ENCODE results near the gene OAS2. TPM values are rescaled to one million over a fixed set of nuclear protein-coding genes. Genes with fewer than 3 reads are reported as not detected.

OAS2 gene
- total RNA-seq, 1 donor from 2014 or later = not detected

DNA sequence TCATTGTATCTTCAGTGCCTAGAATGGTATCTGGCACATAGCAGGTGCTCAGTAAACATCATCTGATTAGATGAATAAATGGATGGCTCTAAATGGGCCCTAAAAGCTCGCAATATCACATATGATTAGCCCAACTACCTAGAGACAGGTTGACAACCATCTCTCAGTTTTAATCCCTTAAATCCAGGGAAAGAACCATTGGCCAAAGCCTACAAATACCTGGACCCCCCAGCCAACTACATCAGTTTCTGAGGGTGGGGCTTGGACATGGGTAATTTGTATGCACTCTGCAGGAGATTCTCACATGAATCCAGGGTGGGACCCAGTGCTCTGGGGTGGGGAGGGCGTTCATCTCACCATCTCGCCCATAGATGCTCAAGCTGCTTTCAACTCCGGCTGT lies 73.4 kb downstream of the OAS2 start:
- Mint-ChIP-seq H3K4me1 (ENCODE audit: low read depth, unreplicated experiment) (no peaks in the 10 kb centered on the region), H3K9me3 (ENCODE audit: unreplicated experiment) (no peaks in the 10 kb centered on the region), H3K27me3 (ENCODE audit: unreplicated experiment) (peaks cover 9% of the 10 kb centered on the region), H3K27ac (ENCODE audit: unreplicated experiment) (no peak overlapping the region), H3K4me3 (ENCODE audit: unreplicated experiment) (no peak overlapping the region), H3K36me3 (ENCODE audit: unreplicated experiment) (no peaks in the 10 kb centered on the region)
- no peak for DNase-seq
- TF ChIP-seq CTCF (IDR thresholded peaks at IDR 0.05; ENCODE audit: partially characterized antibody, unreplicated experiment) = no peak

- no peak for DNase-seq
- H3K9me3 Mint-ChIP-seq (ENCODE audit: unreplicated experiment) = no peaks in the 10 kb centered on the region
- H3K4me3 Mint-ChIP-seq (ENCODE audit: unreplicated experiment) = no peak overlapping the region
- no peaks in the 10 kb centered on the region for H3K4me1 Mint-ChIP-seq (ENCODE audit: low read depth, unreplicated experiment)
- TF ChIP-seq CTCF (IDR thresholded peaks at IDR 0.05; ENCODE audit: partially characterized antibody, unreplicated experiment) = no peak
- no peak overlapping the region for H3K27ac Mint-ChIP-seq (ENCODE audit: unreplicated experiment)
- H3K27me3 Mint-ChIP-seq (ENCODE audit: unreplicated experiment) = peaks cover 9% of the 10 kb centered on the region
- H3K36me3 Mint-ChIP-seq (ENCODE audit: unreplicated experiment) = no peaks in the 10 kb centered on the region
Measured at GRCh38 chr12:113052326-113052725, 74.0 kb downstream of the OAS2 start.

- H3K9me3 Mint-ChIP-seq (ENCODE audit: unreplicated experiment) = no peaks in the 10 kb centered on the region
- H3K27ac Mint-ChIP-seq (ENCODE audit: unreplicated experiment) = no peak overlapping the region
- H3K4me3 Mint-ChIP-seq (ENCODE audit: unreplicated experiment) = no peak overlapping the region
- TF ChIP-seq CTCF (IDR thresholded peaks at IDR 0.05; ENCODE audit: partially characterized antibody, unreplicated experiment) = no peak
- no peak for DNase-seq
- H3K4me1 Mint-ChIP-seq (ENCODE audit: low read depth, unreplicated experiment) = no peaks in the 10 kb centered on the region
- peaks cover 8% of the 10 kb centered on the region for H3K27me3 Mint-ChIP-seq (ENCODE audit: unreplicated experiment)
- H3K36me3 Mint-ChIP-seq (ENCODE audit: unreplicated experiment) = no peaks in the 10 kb centered on the region
Measured at GRCh38 chr12:113054948-113055486, 76.7 kb downstream of the OAS2 start.

DNA sequence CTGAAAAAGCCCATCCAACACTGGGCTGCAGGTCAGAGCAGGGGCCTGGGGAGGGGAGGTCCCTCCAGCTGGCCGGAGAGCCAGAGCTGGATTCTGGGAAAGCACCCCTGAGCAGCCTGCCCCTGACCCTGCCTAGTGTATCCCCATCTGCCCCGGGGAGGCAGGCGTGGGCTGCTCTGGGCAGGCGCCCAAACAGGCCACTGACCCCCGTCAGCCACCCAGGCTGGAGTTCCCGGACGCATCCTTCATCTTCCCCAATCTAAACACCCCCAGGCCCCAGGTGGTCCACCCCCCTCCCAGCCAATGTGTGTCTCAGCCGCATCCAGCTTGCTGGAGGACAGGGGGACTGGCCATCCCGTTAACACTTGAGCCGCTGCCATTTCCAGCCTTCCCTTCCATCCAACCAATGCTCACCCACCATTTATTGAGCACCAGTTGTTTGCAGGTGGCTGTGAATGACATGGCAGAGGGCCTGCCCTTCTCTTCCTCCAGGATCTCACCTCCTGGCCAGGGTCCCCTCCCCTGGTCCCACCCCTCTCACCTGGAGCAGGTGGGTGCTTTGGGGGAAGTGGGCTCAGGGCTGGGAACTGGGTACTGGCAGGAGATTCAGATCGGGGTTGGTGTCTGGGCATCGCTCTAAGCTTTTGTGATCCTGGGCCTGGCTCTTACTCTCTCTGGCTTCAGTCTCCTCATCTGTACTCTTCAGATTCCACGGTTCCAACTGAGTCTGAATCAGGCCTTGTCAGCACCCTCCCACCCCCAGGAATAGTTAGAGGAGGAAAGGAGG lies 77.5 kb downstream of the OAS2 start:
- H3K27me3 Mint-ChIP-seq (ENCODE audit: unreplicated experiment) = peaks cover 7% of the 10 kb centered on the region
- no peak for DNase-seq
- H3K4me3 Mint-ChIP-seq (ENCODE audit: unreplicated experiment) = peak overlapping the region; percentile 55
- no peaks in the 10 kb centered on the region for H3K4me1 Mint-ChIP-seq (ENCODE audit: low read depth, unreplicated experiment)
- H3K36me3 Mint-ChIP-seq (ENCODE audit: unreplicated experiment) = no peaks in the 10 kb centered on the region
- H3K27ac Mint-ChIP-seq (ENCODE audit: unreplicated experiment) = no peak overlapping the region
- no peak for TF ChIP-seq CTCF (IDR thresholded peaks at IDR 0.05; ENCODE audit: partially characterized antibody, unreplicated experiment)
- H3K9me3 Mint-ChIP-seq (ENCODE audit: unreplicated experiment) = no peaks in the 10 kb centered on the region

GRCh38 chr12:113056381-113056630 lies 78.0 kb downstream of the OAS2 start:
- H3K4me3 Mint-ChIP-seq (ENCODE audit: unreplicated experiment) = peak overlapping the region; percentile 55
- no peaks in the 10 kb centered on the region for H3K4me1 Mint-ChIP-seq (ENCODE audit: low read depth, unreplicated experiment)
- DNase-seq = no peak
- peaks cover 10% of the 10 kb centered on the region for H3K27me3 Mint-ChIP-seq (ENCODE audit: unreplicated experiment)
- no peaks in the 10 kb centered on the region for H3K36me3 Mint-ChIP-seq (ENCODE audit: unreplicated experiment)
- H3K9me3 Mint-ChIP-seq (ENCODE audit: unreplicated experiment) = no peaks in the 10 kb centered on the region
- TF ChIP-seq CTCF (IDR thresholded peaks at IDR 0.05; ENCODE audit: partially characterized antibody, unreplicated experiment) = no peak
- no peak overlapping the region for H3K27ac Mint-ChIP-seq (ENCODE audit: unreplicated experiment)

Measured in glutamatergic neuron (in vitro differentiated cells).